Measurements from ENCODE around the gene IL9.

IL9 gene

GRCh38 chr5:135891791-135892190 is 3.9 kb downstream of the IL9 start:
- H3K4ac ChIP-seq (ENCODE audit: low read length), result no peak overlapping the region
- H3K27ac ChIP-seq (replicated peaks; ENCODE audit: low read length), result no peak overlapping the region
- no peak overlapping the region for H3K18ac ChIP-seq (ENCODE audit: low read length)
- no peak overlapping the region for H2BK120ac ChIP-seq (ENCODE audit: low read depth, low read length)
- no peaks in the 10 kb centered on the region for H3K36me3 ChIP-seq (replicated peaks in 1 of 2; ENCODE audit: control insufficient read depth in 2 of 2, insufficient read depth in 2 of 2, low read length in 2 of 2)
- no peaks in the 10 kb centered on the region for H3K9me3 ChIP-seq (replicated peaks in 1 of 2; ENCODE audit: control insufficient read depth in 2 of 2, insufficient read depth in 1 of 2, low read depth in 1 of 2, low read length in 2 of 2)
- no peaks in the 10 kb centered on the region for H3K79me1 ChIP-seq (ENCODE audit: low read depth, low read length)
- H2BK12ac ChIP-seq (ENCODE audit: low read length), result no peak overlapping the region
- no peak overlapping the region for H3K9ac ChIP-seq (ENCODE audit: low read depth, low read length, poor library complexity)
- H2BK5ac ChIP-seq (ENCODE audit: low read length), result no peak overlapping the region
- H3K27me3 ChIP-seq (ENCODE audit: control insufficient read depth in 3 of 3, insufficient read depth in 3 of 3, low read depth in 1 of 3, low read length in 3 of 3), result peaks cover 0 to 4% (median 0%) of the 10 kb centered on the region in 3 experiments
- H2AFZ ChIP-seq (ENCODE audit: low read length), result no peak overlapping the region
- no peak overlapping the region for H2AK5ac ChIP-seq (ENCODE audit: low read depth, low read length)
- no peak overlapping the region for H3K23ac ChIP-seq (ENCODE audit: low read depth, low read length, poor library complexity)
- peak; percentile 29 for DNase-seq (ENCODE audit: low spot score)
- H4K91ac ChIP-seq (ENCODE audit: low read depth, low read length, poor library complexity), result no peak overlapping the region
- no peak overlapping the region for H2BK15ac ChIP-seq (ENCODE audit: low read length)
- no peak overlapping the region for H4K8ac ChIP-seq (ENCODE audit: low read depth, low read length)
- H3K4me1 ChIP-seq (ENCODE audit: control insufficient read depth in 2 of 2, insufficient read depth in 1 of 2, low read depth in 1 of 2, low read length in 2 of 2), result peaks cover 0 to 3% of the 10 kb centered on the region in 2 donors
- no peak overlapping the region for H3K4me2 ChIP-seq (ENCODE audit: insufficient read depth, low read length, poor library complexity, severe bottlenecking)
- H3K4me3 ChIP-seq (ENCODE audit: low read length in 2 of 2), result no peak overlapping the region
- no peak overlapping the region for H3K14ac ChIP-seq (ENCODE audit: low read length)

GRCh38 chr5:135891268-135891667 is 4.4 kb downstream of the IL9 start:
- no peak overlapping the region for H2AFZ ChIP-seq (ENCODE audit: low read length)
- H3K4me1 ChIP-seq (ENCODE audit: control insufficient read depth in 2 of 2, insufficient read depth in 1 of 2, low read depth in 1 of 2, low read length in 2 of 2), result peaks cover 0 to 3% of the 10 kb centered on the region in 2 donors
- H2BK12ac ChIP-seq (ENCODE audit: low read length), result no peak overlapping the region
- no peak overlapping the region for H4K8ac ChIP-seq (ENCODE audit: low read depth, low read length)
- no peak overlapping the region for H3K9ac ChIP-seq (ENCODE audit: low read depth, low read length, poor library complexity)
- no peak overlapping the region for H3K18ac ChIP-seq (ENCODE audit: low read length)
- no peak overlapping the region for H3K4ac ChIP-seq (ENCODE audit: low read length)
- H3K27me3 ChIP-seq (ENCODE audit: control insufficient read depth in 3 of 3, insufficient read depth in 3 of 3, low read depth in 1 of 3, low read length in 3 of 3), result peaks cover 0 to 4% (median 0%) of the 10 kb centered on the region in 3 experiments
- DNase-seq (ENCODE audit: low spot score), result no peak
- no peak overlapping the region for H2BK15ac ChIP-seq (ENCODE audit: low read length)
- WGBS, 2 donors (ENCODE audit: extremely low coverage in 2 of 2, insufficient read length in 2 of 2, insufficient replicate concordance in 1 of 2), result no CpG with 5 or more reads among the region's 2 CpGs
- H3K9me3 ChIP-seq (replicated peaks in 1 of 2; ENCODE audit: control insufficient read depth in 2 of 2, insufficient read depth in 1 of 2, low read depth in 1 of 2, low read length in 2 of 2), result no peaks in the 10 kb centered on the region
- H2AK5ac ChIP-seq (ENCODE audit: low read depth, low read length), result no peak overlapping the region
- no peak overlapping the region for H4K91ac ChIP-seq (ENCODE audit: low read depth, low read length, poor library complexity)
- no peak overlapping the region for H2BK120ac ChIP-seq (ENCODE audit: low read depth, low read length)
- H3K4me2 ChIP-seq (ENCODE audit: insufficient read depth, low read length, poor library complexity, severe bottlenecking), result no peak overlapping the region
- no peak overlapping the region for H3K14ac ChIP-seq (ENCODE audit: low read length)
- no peak overlapping the region for H2BK5ac ChIP-seq (ENCODE audit: low read length)
- no peaks in the 10 kb centered on the region for H3K79me1 ChIP-seq (ENCODE audit: low read depth, low read length)
- no peak overlapping the region for H3K23ac ChIP-seq (ENCODE audit: low read depth, low read length, poor library complexity)
- no peak overlapping the region for H3K27ac ChIP-seq (replicated peaks; ENCODE audit: low read length)
- H3K4me3 ChIP-seq (ENCODE audit: low read length in 2 of 2), result no peak overlapping the region
- H3K36me3 ChIP-seq (replicated peaks in 1 of 2; ENCODE audit: control insufficient read depth in 2 of 2, insufficient read depth in 2 of 2, low read length in 2 of 2), result no peaks in the 10 kb centered on the region

GRCh38 chr5:135890867-135891266 is 4.8 kb downstream of the IL9 start:
- Histone ChIP-seq H3K4ac (ENCODE audit: low read length) (no peak overlapping the region), H3K36me3 (replicated peaks in 1 of 2; ENCODE audit: control insufficient read depth in 2 of 2, insufficient read depth in 2 of 2, low read length in 2 of 2) (no peaks in the 10 kb centered on the region), H3K27ac (replicated peaks; ENCODE audit: low read length) (no peak overlapping the region), H3K23ac (ENCODE audit: low read depth, low read length, poor library complexity) (no peak overlapping the region), H3K79me1 (ENCODE audit: low read depth, low read length) (no peaks in the 10 kb centered on the region), H4K8ac (ENCODE audit: low read depth, low read length) (no peak overlapping the region), H3K14ac (ENCODE audit: low read length) (no peak overlapping the region), H3K27me3 (ENCODE audit: control insufficient read depth in 3 of 3, insufficient read depth in 3 of 3, low read depth in 1 of 3, low read length in 3 of 3) (peaks cover 0 to 4% (median 0%) of the 10 kb centered on the region in 3 experiments), H3K9me3 (replicated peaks in 1 of 2; ENCODE audit: control insufficient read depth in 2 of 2, insufficient read depth in 1 of 2, low read depth in 1 of 2, low read length in 2 of 2) (no peaks in the 10 kb centered on the region), H3K4me3 (ENCODE audit: low read length in 2 of 2) (no peak overlapping the region), H2BK120ac (ENCODE audit: low read depth, low read length) (no peak overlapping the region), H2AFZ (ENCODE audit: low read length) (no peak overlapping the region), H2AK5ac (ENCODE audit: low read depth, low read length) (no peak overlapping the region), H3K9ac (ENCODE audit: low read depth, low read length, poor library complexity) (no peak overlapping the region), H3K18ac (ENCODE audit: low read length) (no peak overlapping the region), H2BK15ac (ENCODE audit: low read length) (no peak overlapping the region), H2BK12ac (ENCODE audit: low read length) (no peak overlapping the region), H3K4me1 (ENCODE audit: control insufficient read depth in 2 of 2, insufficient read depth in 1 of 2, low read depth in 1 of 2, low read length in 2 of 2) (peaks cover 0 to 3% of the 10 kb centered on the region in 2 donors), H2BK5ac (ENCODE audit: low read length) (no peak overlapping the region), H4K91ac (ENCODE audit: low read depth, low read length, poor library complexity) (no peak overlapping the region), H3K4me2 (ENCODE audit: insufficient read depth, low read length, poor library complexity, severe bottlenecking) (no peak overlapping the region)
- no CpG with 5 or more reads among the region's 5 CpGs for WGBS, 2 donors (ENCODE audit: extremely low coverage in 2 of 2, insufficient read length in 2 of 2, insufficient replicate concordance in 1 of 2)
- DNase-seq (ENCODE audit: low spot score), result no peak

- Histone ChIP-seq H3K18ac (ENCODE audit: low read length) (no peak overlapping the region), H3K23ac (ENCODE audit: low read depth, low read length, poor library complexity) (no peak overlapping the region), H2AFZ (ENCODE audit: low read length) (no peak overlapping the region), H2BK120ac (ENCODE audit: low read depth, low read length) (no peak overlapping the region), H3K4ac (ENCODE audit: low read length) (no peak overlapping the region), H3K14ac (ENCODE audit: low read length) (no peak overlapping the region), H3K4me2 (ENCODE audit: insufficient read depth, low read length, poor library complexity, severe bottlenecking) (no peak overlapping the region), H4K8ac (ENCODE audit: low read depth, low read length) (no peak overlapping the region), H2AK5ac (ENCODE audit: low read depth, low read length) (no peak overlapping the region), H3K79me1 (ENCODE audit: low read depth, low read length) (no peaks in the 10 kb centered on the region), H3K9me3 (replicated peaks in 1 of 2; ENCODE audit: control insufficient read depth in 2 of 2, insufficient read depth in 1 of 2, low read depth in 1 of 2, low read length in 2 of 2) (no peaks in the 10 kb centered on the region), H3K9ac (ENCODE audit: low read depth, low read length, poor library complexity) (no peak overlapping the region), H2BK12ac (ENCODE audit: low read length) (no peak overlapping the region), H3K4me3 (ENCODE audit: low read length in 2 of 2) (no peak overlapping the region), H2BK5ac (ENCODE audit: low read length) (no peak overlapping the region), H3K36me3 (replicated peaks in 1 of 2; ENCODE audit: control insufficient read depth in 2 of 2, insufficient read depth in 2 of 2, low read length in 2 of 2) (no peaks in the 10 kb centered on the region), H2BK15ac (ENCODE audit: low read length) (no peak overlapping the region), H3K27ac (replicated peaks; ENCODE audit: low read length) (no peak overlapping the region), H3K4me1 (ENCODE audit: control insufficient read depth in 2 of 2, insufficient read depth in 1 of 2, low read depth in 1 of 2, low read length in 2 of 2) (peaks cover 0 to 3% of the 10 kb centered on the region in 2 donors), H3K27me3 (ENCODE audit: control insufficient read depth in 3 of 3, insufficient read depth in 3 of 3, low read depth in 1 of 3, low read length in 3 of 3) (peaks cover 0 to 4% (median 0%) of the 10 kb centered on the region in 3 experiments), H4K91ac (ENCODE audit: low read depth, low read length, poor library complexity) (no peak overlapping the region)
- no peak for DNase-seq (ENCODE audit: low spot score)
- WGBS, 2 donors (ENCODE audit: extremely low coverage in 2 of 2, insufficient read length in 2 of 2, insufficient replicate concordance in 1 of 2), result no CpG with 5 or more reads among the region's 2 CpGs
Observed at GRCh38 chr5:135890296-135890695, 5.3 kb downstream of the IL9 start.
